T47D (cell line): ENCODE data around the gene CYSLTR2.
A peak's percentile ranks its signal among the peaks of the same experiment; 100 is the strongest.

Experiments
- DNase-seq, 2 experiments: peaks; one replicate each; pipeline versions ENCODE4 v3.0.0 to v3.0.0-alpha.2; 2011 to 2012; ENCODE audit warnings: low read depth in 1 of 2, low spot score in 1 of 2
- JUND ChIP-seq: IDR thresholded peaks from 2 replicates; pipeline ENCODE4 v1.6.1; 2012; ENCODE audit warnings: low read depth
- in situ Hi-C: cut with HindIII; loops from 2 replicates; pipeline ENCODE4 v1.10.0; 2016; ENCODE audit warnings: low sequenced_read_pairs, low pct_unique_long_range_greater_than_20kb

Gene CYSLTR2

DNA sequence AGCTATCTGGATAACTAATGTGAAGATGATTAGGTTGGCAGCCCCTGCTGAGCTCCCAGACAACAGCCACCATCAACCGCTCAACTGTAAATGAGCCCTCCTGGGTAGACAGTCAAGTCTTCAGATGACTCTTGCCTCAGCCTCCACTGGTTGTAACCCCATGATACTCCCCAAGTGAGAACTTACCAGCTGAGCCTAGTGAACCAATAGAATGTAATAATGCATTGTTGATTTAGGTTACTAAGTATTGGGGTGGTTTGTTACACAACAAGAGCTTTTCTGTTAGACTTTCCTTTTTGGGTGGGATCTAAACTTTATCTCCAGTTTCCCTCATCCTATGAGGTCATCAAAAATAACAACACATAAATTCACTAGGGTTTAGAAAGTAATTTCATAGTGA is 69.4 kb downstream of the CYSLTR2 start:
- in situ Hi-C loops: no loop called here
- DNase-seq: no peak

DNA sequence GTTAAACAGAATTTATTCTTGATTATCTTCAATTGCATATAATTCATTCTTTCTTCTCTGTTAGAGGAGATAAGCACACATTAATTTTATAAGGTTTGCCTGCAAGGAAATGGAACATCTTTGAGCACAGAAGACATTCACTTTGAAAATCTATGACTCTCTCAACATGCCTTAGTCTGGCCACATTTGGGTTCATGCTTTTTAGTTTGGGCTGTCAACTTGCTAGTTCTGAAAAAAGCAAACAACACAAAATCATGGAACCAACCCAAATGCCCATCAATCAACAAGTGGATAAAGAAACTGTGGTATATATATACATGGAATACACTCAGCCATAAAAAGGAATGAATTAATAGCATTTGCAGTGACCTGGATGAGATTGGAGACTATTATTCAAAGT is 71.5 kb downstream of the CYSLTR2 start:
- no peak for DNase-seq
- in situ Hi-C loops: no loop called here
- no peak for TF ChIP-seq JUND

More for the DNA sequence above, 69.4 kb downstream of the CYSLTR2 start:
- no peak for TF ChIP-seq JUND

DNA sequence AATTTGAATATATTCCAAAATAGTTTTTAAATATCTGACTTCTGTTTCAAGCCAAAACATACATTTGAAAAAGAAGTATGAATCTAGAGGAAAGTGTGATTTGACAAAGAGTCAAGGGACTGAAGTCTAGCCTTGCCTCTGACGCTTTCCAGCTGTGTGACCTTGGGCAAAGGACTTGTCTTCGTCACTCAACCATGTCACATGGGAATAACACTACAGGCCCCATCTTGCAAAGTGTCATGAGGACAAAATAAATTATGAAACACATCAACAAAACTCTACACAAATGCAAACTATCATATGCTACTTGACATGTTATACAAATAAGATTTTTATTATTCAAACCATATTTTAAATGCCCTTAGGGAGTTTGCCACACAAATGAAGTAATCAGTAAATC is 73.0 kb downstream of the CYSLTR2 start:
- no peak for TF ChIP-seq JUND
- in situ Hi-C loops: no loop called here

DNA sequence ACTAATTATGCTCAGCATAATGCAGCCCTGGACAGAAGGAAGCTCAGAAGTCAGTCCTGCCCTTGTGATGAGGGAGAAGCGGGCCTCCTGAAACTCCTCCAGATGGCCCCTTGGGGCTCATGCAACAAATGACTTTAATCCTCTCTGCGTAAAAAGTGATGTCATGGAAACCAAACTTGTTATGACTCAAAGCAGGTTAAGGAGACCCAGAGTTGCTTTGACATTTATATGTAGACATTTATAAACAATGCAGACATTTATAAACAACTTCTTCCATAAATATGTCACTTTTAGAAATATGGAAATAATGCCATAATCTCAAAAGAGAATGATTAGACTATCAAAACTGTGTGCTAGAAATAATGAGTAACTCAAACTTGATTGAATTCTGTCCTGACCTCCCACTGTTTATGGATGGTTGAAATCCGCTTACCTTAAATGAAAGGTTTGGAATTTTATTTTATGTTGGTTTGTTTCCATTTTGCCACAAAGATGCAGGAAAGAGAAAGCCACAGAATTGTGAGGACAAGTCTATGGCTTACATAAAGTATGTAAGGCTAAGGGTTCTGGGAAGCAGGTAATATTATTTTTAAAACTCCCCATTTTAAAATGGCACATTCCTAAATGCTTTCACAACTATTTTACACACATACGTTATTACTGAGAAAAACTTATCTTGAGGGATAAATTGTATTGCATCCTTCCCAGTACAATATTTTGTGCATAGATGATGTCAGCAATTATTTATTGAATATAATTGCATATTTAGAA is 73.7 kb downstream of the CYSLTR2 start:
- in situ Hi-C loops: no loop called here
- DNase-seq: no peak

More for the DNA sequence above, 73.0 kb downstream of the CYSLTR2 start:
- no peak for DNase-seq

GRCh38 chr13:48728226-48728625 is 74.5 kb downstream of the CYSLTR2 start:
- DNase-seq: no peak
- in situ Hi-C loops: no loop called here
- no peak for TF ChIP-seq JUND

More for the DNA sequence above, 73.7 kb downstream of the CYSLTR2 start:
- TF ChIP-seq JUND: no peak

- DNase-seq: no peak
- no peak for TF ChIP-seq JUND
- in situ Hi-C loops: no loop called here
These were observed 75.1 kb downstream of the CYSLTR2 start for GRCh38 chr13:48728876-48729275.

GRCh38 chr13:48729856-48730255 is 76.1 kb downstream of the CYSLTR2 start:
- no peak for DNase-seq
- in situ Hi-C loops: no loop called here
- no peak for TF ChIP-seq JUND

- no peak for TF ChIP-seq JUND
- in situ Hi-C loops: no loop called here
- DNase-seq: peak in 1 of 2 experiments; percentile 11
These were observed 77.4 kb downstream of the CYSLTR2 start for GRCh38 chr13:48731001-48731658.

GRCh38 chr13:48731957-48732569 is 78.3 kb downstream of the CYSLTR2 start:
- peak in 1 of 2 experiments; percentile 48 for DNase-seq
- TF ChIP-seq JUND: no peak
- in situ Hi-C loops: no loop called here

- DNase-seq: no peak
- TF ChIP-seq JUND: no peak
- in situ Hi-C loops: no loop called here
These were observed 80.1 kb downstream of the CYSLTR2 start for GRCh38 chr13:48733739-48734335.

DNA sequence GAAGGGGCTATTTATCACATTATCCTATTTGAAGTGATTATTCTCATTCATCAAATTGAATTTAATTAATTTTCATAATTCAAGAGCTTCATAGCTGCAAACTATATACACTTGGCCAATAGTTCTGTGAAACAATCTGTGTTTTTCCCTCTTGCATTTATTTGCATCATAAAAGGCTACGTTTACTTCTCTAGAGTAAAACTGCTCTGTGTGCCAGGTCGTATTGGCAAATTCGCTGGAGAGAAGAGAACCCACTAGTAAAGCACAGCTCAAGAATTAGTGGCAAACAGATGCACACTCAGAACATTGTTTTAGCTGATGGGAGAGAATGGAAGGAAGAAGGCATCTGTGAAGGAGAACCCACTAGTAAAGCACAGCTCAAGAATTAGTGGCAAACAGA is 81.8 kb downstream of the CYSLTR2 start:
- in situ Hi-C loops: no loop called here
- DNase-seq: no peak
- no peak for TF ChIP-seq JUND

- in situ Hi-C loops: no loop called here
- no peak for TF ChIP-seq JUND
- no peak for DNase-seq
These were observed 84.0 kb downstream of the CYSLTR2 start for GRCh38 chr13:48737689-48738088.

DNA sequence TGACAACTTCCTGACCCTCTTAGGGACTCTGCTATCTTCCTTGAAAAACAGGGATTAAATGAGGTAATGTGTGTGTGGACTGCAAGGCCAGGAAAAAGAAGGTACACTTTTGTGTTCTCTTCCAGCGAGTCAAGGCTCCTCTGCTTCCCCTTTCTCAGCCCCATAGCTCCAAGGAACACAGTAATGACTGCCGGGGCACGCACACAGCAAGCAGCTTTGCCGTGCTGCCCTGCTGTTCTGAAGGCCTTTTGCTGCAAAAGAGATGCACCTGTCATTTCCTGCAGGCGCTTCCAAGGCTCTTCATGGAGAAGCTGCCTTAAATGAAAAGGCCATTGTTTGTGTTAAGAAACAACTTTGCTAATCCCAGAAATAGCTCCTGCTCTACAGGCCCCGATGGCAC is 84.6 kb downstream of the CYSLTR2 start:
- DNase-seq: no peak
- no peak for TF ChIP-seq JUND
- in situ Hi-C loops: no loop called here
